HG02852 (cell line): ENCODE measurements around the gene NEK6.

Experiments used
- ATAC-seq: cut with Tn5 transposase; IDR thresholded peaks from one replicate; pipeline ENCODE4 v1.9.1; 2021; ENCODE audit warnings: mild to moderate bottlenecking, moderate library complexity; ENCODE audit not compliant: unreplicated experiment

The NEK6 gene

GRCh38 chr9:124335320-124335707 is 77.6 kb downstream of the NEK6 start:
- ATAC-seq, result no peak

GRCh38 chr9:124337562-124337961 is 79.8 kb downstream of the NEK6 start:
- ATAC-seq, result no peak

GRCh38 chr9:124339603-124340146 is 81.9 kb downstream of the NEK6 start:
- ATAC-seq, result no peak

DNA sequence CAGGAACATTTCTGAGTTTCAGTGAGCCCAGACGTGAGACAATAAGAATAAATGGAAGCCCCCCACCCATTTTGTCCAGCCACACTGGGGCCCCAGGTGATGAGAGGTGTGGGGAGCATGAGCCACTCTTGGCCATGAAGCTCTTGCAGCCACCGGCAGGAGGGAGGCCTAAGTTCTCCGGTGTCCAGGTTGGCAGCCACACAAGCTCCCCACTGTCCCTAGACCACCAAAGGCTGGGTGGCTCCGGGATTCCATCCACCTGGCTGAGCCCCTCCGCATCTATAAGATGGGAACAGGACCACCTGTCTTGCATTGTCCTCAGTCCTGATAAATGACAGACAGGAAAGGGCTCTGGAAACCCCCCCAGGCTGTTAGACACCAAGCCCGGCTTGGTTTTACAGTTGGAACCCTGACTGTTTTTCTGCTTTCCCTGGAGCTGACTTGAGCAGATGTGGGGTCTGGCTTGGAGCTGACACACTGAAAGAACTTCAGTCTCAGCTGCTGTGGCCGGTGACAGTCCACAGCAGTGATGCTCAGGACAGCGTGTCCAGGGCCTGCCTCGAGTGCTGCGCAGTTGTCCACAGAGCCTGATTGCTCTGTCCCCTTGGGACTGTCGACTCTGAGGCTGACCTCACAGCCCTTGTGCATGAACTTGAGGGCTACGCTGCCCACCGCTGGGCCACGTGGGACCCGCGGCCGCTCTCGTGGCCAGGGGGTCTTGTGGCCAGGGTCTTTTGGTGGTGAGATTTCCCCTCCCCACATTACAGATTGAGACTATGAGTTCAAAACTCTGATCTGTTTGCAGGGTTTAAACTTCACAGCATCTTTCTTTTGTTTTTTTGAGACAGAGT is 82.7 kb downstream of the NEK6 start:
- no peak for ATAC-seq

GRCh38 chr9:124341455-124342170 is 83.9 kb downstream of the NEK6 start:
- no peak for ATAC-seq

GRCh38 chr9:124342402-124342775 is 84.6 kb downstream of the NEK6 start:
- no peak for ATAC-seq

GRCh38 chr9:124342776-124343485 is 85.2 kb downstream of the NEK6 start:
- no peak for ATAC-seq

- ATAC-seq, result no peak
Measured at GRCh38 chr9:124343533-124344290, 86.0 kb downstream of the NEK6 start.

DNA sequence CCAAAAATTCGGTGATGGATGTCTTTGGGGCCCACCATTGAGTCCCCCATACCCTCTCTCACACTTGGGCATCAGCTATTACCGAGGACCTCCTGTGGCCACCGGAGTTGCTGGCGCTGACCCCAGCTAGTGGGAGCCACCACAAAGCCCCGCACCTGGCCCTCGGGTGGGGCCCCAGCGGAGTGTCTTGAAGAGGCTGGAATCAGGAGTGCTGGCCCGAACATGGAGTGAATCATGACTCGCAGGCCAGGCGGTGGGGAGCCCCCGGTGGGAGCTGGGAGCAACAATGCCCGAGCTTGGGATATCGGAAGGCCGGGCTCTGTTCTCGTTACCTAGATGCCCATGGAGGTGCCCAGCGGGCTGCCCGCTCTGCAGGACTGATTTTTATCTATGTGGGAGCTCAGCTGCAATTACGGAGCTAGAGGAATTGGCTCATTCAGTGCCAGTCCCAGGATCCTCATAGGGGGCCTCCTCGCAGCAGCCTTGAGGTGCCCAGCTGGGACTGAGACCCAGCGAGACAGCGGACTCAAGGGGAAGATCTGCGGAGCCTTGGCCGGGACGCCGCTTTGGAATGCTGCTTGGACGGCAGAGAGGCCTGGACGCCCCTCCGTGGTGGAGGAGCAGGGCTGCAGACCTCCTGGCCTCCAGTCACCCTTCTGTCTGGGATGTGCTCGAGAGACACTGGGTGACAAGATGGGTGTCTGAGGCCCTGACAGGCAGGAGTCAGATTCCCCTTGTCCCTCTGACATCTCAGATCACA is 86.7 kb downstream of the NEK6 start:
- no peak for ATAC-seq

DNA sequence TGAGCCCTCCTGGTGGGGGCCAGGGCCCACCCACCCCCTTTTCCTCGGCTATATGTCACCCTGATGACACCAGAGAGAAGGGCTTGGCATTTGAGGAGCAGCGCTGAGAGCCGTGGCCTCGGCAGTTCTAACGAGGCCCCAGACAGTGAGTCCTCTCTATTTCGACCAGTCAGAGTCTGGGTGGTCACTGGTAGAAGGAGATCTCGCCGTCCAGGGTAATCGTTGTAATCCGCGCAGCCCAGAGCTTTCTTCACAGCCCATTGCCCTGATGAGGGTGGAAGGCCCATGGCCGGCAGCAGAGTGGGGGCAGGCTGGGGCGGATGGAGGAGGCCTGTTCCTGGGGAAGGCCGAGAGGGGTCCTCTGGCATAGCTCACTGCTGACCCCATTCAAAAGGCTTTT is 87.3 kb downstream of the NEK6 start:
- ATAC-seq, result no peak

GRCh38 chr9:124345751-124346281 is 88.1 kb downstream of the NEK6 start:
- no peak for ATAC-seq

GRCh38 chr9:124346347-124347163 is 88.8 kb downstream of the NEK6 start:
- no peak for ATAC-seq

- no peak for ATAC-seq
Measured at GRCh38 chr9:124347206-124347967, 89.6 kb downstream of the NEK6 start.

DNA sequence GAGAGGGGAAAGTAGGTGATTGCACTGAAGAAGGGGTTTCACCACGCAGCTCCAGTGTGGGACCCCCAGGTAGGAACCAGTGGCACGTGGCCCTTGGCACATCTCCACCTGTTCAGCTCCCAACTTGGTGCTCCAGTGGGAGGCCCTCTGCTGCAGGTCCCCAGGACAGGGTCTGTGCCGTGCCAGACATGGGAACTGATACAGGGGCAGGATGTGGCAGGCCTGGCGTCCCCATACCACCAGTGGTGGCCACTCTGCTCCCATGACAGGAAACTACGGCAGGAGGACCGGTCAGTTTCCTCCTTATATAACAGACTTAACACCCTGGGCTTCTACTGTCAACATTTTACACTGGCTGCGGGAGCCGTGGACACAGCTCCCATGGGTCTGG is 90.2 kb downstream of the NEK6 start:
- no peak for ATAC-seq

GRCh38 chr9:124348363-124348762 is 90.6 kb downstream of the NEK6 start:
- no peak for ATAC-seq

DNA sequence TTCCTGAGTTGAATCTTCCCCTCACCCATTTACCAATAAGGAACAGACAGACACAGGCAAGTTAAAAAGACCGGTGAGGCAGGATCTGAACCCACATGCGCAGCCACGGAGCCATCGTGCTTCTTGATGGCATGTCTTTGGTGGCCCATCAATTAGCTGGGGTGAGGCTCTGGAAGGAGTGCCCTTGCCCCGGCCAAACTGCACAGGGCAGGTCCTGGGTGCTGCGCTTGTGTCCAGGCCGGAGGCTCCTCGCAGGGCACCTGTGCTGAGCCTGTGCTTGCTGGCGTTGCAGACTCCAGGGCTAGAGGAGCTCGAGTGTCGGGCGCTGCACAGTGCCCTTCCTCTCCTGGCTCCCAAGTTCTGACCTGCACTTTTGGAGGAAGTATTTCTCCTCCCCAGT is 91.1 kb downstream of the NEK6 start:
- ATAC-seq, result no peak

DNA sequence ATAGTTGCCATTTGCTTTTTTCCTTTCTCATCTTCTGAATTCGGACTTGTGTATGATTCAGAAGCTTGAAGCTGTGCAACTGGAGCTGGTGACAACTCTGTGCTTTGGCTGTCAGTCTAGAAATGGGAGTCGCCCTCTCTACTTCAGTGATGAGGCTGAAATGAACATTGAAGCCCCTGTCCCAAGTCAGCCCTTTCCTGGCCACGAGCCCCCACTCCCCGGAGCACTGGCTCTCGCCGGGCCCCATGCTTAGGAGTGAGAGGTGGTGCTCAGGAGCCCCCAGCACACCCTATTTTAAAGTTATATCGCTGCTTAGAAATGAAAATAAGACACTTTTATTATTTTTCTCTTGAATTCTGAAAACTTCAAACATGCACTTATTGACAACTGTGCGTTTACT is 91.5 kb downstream of the NEK6 start:
- ATAC-seq, result no peak
